ENCODE measurements around the gene PYGM.
"Not testable (repeated sequence)": the region's sequence is repeated elsewhere in the genome, so short reads cannot be mapped to it uniquely, and the experiment has no call there.

PYGM gene

DNA sequence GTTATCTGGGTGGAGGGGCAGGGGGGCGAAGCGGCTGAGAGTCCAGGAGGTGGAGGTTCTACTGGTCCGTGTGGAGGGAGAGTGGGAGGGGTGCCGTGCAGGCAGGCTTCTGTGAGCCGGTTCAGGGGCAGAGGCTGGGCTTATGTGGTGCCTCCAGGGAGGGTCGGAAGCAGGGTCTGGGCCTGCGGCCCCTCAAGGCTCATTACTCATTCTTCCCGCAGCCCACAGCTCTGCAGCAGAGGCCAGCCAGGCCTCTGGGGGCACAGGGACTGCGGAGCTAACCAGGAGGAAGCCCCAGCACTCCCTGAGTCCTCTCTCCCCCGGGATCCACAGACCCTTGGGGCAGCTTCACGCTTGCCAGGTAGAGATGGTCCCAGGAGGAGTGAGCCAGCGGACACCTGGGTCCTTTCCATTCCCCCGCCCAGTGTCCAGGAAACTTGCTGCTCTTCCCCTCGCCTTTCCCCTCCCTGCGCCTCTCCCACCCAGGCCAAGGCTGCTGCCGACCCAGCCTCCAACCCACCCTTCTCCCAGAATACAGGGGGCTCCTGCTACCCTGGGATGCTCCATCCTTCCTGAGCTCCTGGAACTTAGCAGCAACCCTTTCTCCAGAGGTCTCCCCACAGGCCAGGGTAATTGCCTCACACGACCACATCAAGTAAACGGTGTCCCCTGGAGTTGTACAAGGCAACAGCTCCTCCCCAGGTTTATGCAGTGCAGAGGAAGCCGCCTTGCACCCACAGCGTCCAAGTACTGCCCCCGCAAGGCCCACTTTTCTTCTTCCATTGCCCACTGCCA lies 43.1 kb downstream of the PYGM start:
- no peak for DNase-seq (ENCODE audit: low read depth in 2 of 2)

DNA sequence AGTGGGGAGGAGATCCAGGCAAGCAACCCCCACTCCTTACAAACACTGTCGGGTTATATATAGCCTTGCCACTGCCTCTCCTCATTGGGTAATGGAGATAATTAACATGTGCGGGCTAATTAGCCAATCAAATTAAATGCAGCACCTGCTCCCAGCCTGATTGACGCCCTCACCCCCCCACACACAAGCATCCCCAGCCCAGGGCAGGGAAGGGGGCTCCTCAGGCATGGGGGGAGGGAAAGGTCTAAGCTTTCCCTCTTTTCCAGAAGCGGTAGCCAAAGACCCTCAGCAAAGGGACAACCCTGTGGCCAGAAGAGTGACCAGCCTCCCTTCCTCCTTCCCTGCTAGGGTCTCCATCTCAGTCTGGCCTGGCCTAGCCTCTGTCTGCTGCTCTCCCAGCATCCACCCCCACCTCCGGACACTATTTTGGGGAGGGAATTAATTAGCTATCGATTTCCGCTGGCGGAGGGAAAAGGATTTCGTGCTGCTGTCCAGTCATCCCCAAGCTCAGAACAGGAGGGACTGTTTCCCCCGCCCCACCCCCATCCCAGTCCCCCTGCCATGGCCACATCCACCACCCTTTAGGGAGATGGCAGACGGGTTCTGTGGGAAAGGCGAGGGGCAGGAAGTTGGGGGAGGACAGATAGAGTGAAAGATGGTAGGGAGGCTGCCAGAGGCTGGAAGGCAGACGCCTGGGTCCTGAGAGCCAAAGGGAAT lies 43.9 kb downstream of the PYGM start:
- no peak for DNase-seq (ENCODE audit: low read depth in 2 of 2)

DNA sequence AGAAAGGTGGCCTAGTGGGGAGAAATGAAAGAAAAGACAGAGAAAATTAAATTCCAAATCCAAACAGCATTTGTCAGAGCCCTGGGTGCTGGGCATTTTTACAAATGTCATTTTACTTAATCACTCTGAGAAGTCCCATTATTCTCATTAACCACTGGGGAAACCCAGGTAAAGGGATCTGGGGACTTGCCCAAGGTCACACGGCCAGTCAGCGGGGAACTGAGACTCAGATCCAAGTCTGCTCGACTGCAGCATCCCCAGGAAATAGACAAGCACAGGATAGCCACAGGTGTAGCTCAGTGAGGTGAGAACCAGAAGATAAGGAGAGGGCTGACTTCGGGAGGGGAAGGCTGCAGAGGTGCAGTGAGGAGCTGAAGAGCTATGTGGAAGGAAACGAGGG lies 44.7 kb downstream of the PYGM start:
- no peak for DNase-seq (ENCODE audit: low read depth in 2 of 2)

DNA sequence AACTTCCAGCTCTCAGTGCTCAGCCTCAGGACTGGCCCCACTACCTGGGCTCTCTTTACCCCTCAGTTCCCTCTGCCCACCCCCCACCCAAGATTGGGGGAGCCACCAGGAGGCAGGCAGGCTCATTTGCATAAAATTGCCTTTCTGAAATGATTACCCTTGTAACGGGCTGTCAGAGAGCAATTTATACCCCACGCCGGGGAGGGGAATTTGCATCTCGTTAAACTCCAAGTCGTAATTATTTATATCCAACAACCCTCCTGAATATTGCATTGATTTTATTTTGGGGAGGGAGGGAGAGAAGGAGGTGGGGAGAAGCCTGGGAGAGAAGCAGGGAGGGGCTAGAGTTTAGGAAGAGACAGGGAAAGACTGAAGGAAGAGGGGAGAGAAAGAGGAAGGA lies 45.1 kb downstream of the PYGM start:
- DNase-seq (ENCODE audit: low read depth in 2 of 2) = no peak

DNA sequence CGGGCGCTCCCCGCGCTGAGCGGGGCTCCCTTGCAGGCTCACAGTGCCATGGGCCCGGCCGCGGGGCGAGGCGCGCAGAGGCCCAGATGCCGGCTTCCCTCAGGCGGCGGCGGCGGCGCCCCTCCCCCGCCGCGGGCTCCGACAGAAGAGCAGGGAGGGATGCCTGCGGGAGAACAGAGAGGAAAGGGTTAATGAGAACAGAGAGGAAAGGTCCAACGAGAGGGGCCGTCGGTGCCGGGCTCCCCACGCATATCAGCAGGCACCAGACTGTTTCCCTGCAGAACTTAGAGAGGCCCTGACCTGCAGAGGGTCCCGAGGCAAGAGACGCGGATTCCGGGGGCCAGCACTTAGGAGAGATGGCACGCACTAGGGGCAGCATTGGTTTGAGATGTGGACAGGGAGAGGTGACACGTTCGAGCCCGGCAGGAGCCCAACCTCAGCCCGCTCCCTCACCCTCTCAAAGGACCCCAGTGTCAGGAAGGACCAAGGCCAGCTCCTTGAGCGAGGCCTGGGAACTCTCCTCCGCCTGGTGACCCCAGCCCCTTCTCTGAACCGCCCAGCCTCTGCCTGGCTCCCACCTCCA lies 45.9 kb downstream of the PYGM start:
- no peak for DNase-seq (ENCODE audit: low read depth in 2 of 2)

DNA sequence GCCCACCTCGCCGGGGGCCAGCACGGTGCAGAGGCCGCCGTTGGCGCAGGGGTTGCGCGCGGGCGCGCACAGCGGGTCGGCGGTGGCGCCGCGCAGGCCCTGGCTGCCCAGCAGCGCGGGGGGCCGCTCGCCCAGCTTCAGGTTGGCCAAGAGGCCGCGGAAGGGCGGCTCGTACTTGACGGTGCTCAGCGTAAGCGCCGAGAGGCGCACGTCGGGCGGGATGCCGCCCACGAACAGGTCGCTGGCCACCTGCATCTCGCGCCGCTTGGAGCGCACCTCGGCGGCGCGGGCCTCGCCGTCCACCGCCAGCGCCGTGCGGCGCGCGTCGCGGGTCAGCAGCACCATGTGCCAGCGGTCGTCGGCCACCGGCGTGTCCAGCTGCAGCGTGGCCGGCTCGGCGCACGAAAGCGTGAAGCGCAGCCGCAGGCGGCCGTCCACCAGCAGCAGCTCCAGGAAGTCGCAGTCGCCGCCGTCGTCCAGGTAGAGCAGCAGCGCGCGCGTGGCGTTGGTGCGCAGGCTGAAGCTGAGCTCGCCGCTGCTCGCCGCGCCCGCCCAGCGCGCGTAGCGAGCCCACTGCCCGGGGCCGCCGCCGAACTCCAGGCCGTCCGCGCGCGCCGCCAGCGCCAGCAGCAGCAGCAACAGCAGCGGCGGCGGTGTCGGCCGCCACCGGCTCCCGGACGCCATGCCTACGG lies 46.6 kb downstream of the PYGM start:
- DNase-seq (ENCODE audit: low read depth in 2 of 2) = no peak

DNA sequence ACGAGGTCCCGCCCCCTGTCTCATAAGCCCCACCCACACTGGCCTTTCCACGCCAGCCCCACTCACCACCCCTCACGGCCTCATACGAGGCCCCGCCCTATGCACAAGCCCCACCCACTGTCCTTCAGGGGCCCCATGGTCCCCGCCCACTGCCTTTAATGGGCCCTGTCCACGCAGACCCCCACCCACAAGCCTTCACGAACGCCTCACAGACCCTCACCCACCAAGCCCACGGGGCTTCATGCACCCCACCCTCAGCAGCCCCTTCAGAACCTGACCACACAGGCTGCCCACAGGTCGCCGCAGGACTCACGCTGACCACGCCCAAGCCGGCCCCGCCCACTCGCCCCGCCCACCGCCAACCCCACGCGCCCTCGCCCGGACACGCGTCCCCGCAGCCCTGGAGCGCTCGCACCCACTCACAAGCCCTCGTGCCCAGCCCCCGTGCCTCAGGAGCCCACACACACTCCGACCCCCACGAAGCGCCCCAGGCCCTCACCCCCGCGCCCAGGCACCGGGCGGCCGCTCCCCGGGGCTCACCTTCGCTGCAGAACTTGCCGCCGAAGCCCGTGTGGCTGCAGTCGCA lies 47.3 kb downstream of the PYGM start:
- no peak for DNase-seq (ENCODE audit: low read depth in 2 of 2)

DNA sequence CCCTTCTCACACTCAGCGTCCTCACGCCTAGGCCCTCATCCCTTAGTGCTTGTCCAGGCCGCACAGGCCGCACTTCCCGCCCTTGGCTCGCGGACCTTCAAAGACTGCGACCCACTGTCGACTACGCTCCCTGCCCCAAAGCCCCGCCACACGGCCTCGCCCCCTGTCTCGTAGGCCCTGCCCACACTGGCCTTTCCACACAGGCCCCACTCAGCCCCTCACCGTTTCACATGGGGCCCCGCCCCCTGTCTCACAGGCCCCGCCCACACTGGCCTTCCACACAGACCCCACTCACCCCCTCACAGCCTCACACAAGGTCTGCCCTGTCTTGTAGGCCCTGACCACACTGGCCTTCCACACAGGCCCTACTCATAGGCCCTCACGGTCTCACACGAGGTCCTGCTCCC lies 47.8 kb downstream of the PYGM start:
- no peak for DNase-seq (ENCODE audit: low read depth in 2 of 2)

DNA sequence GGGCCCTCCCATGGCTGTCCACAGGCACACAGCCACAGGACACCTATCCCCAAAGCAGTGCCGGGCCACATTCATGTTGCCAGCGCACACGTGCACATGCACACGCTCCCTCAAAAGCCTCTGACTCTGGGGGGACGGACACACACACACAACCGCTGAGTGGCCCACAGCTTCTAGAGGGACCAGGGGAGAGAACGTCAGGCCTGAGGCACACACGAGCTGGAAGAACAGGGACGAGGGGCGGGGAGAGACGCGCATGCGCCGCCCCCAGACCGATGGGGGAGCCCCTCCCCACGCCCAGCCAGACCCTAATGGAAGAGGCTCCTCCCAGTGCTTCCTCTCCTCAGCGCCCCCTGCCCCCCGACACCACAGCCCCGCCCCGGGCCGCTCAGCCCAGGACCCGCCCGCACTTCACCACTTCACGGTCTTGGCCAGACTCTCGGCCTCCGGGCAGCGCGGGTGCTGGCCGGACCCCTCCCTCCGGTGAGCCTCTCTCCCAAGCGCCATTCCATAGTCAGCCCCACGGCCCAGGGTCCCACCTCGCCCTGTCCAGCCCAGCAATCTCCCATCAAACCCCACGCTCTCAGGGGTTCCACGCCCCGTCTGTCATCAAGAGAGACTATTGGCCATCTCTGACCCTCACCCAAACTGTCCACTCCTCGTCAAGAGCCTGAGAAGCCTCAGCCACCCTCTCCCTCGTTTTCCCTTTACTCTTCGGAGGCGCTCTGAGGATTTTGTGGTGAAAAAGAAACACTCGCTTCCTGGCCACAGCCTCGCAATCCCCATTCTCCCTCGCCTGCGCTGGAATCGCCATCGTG lies 48.4 kb downstream of the PYGM start:
- DNase-seq (ENCODE audit: low read depth in 2 of 2) = no peak

DNA sequence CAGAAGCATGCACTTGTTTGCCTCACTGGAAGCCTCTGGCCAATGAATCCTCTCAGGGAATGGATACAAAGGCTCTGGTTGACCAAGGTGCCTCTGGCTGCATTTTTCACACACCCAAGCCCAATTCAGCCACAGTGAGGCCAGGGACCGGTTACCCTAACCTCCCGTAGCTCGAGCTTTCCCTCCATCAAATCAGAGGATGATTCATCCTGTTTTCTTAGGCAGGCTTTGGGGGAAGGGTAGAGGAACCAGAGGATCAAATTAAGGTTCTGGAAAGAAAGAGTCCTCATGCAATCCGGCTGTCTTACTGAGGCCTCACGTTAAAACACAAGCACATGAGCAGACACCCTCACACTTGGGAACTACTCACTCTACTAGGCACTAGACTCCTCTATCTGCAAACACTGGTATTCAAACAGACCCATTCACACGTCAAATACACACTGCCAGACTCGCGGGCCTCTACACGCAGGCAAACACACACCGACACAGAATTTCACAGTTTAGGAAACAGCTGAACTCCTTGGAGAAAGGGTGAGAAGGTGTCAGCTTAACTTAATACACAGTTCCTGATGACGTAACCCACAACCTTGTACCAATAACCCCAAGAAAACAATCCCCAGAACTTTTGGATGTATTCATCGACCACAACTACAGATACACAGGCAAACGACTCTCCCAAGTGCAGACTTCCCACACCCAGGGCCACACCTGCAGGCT lies 49.2 kb downstream of the PYGM start:
- no peak for DNase-seq (ENCODE audit: low read depth in 2 of 2)

DNA sequence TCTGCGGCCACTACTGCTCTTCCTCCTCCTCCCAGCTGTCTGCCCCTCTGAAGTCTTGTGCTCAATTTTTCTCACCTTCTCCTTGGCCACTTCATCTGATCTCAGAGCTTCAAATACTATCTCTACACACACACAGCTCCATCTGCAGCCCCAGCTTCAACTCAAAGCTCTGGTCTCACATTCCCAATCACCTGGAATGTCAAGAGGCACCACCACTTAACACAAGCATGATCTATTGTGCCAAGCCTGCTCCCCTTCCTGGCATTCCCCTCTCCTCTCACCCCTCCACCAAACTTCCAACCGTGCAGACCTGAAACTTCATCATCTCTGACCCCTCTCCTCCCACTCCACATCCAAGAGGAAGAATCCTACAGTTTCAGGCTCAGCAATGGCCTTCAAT lies 54.3 kb downstream of the PYGM start:
- DNase-seq (ENCODE audit: low read depth in 2 of 2) = no peak

DNA sequence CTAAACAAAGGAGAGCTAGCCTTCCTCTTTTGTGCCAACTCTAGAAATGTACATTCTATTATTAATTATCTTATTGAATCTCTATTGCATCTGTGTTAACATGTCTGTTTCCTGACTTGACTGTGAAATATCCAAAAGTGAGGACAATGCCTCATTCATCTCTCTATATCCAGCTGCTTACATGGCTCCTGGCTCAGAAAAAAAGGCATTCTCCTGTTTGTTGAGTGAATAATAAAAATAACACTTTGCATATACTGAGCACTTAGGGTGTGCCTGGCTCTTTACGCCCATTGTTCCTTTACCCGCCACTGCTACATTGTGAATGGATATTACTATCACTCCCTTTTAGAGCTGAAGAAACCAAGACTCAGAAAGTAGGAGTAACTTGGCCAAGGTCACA lies 56.7 kb downstream of the PYGM start:
- no peak for DNase-seq (ENCODE audit: low read depth in 2 of 2)

DNA sequence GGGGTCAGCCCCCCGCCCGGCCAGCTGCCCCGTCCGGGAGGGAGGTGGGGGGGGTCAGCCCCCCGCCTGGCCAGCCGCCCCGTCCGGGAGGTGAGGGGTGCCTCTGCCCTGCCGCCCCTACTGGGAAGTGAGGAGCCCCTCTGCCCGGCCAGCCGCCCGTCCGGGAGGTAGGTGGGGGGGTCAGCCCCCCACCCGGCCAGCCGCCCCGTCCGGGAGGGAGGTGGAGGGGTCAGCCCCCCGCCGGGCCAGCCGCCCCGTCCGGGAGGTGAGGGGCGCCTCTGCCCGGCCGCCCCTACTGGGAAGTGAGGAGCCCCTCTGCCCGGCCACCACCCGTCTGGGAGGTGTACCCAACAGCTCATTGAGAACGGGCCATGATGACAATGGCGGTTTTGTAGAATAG lies 57.8 kb downstream of the PYGM start:
- DNase-seq (ENCODE audit: low read depth in 2 of 2) = not testable (repeated sequence)

DNA sequence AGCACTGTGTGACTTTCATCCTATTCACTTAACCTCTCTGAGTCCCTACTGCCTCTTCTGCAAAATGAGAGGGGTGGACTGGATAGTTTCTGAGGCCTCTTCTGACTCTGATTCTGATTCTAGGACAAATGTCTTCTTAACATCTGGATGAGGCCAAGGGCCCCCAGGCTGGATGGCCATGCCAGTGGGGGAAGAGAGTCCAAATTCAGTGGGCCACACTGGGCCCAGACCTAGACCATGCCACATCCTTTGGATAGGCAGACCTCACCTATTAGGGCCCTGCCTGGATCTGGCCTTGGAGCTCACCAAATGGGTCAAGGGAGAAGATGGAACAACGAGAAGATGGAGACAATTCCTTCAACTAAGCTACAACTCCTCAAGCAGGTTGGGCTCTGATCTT lies 61.3 kb downstream of the PYGM start:
- no peak for DNase-seq (ENCODE audit: low read depth in 2 of 2)

DNA sequence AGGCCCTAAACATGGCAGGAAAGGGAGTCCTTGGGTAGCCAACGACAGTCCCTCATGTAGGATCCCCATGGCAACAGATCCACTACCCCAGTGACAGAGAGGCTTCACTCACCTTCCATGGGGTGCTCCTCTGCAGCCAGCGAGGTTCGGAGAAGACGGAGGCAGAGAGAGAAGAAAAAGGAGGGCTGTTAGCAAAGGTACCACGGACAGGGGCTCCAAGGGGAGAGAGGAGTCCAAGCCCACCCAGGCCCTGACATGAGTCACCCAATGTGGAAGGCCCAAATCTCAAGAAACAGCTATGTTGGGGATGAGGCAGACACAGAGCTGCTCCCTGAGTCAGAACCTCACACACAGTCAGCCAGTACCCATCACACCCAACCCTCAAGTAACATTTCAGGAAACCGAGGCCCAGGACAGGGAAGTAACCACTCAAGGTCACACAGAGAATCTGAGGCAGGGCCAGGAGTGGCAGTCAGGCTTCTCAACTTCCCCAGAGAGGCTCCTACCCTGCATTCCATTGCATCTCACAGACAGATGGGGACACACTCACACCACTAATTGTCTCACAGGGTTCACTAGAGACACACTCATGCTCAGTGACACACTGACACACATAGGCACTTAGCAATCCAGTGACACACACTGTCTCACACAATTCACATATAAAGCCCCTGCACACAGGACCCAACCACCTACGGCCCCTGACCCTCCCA lies 62.0 kb downstream of the PYGM start:
- DNase-seq (ENCODE audit: low read depth in 2 of 2) = no peak
